CD4-positive, alpha-beta T cell treated with Interleukin-6 at 100 ng/mL for 8 hours (primary cell): ENCODE results near the gene XRCC3.

Source experiments
- DNase-seq: peaks from one replicate; pipeline ENCODE4 v3.0.0-alpha.2; 2020; ENCODE audit warnings: mixed read lengths, low spot score

Gene XRCC3

GRCh38 chr14:103726474-103726873 lies 11.2 kb upstream of the XRCC3 start:
- DNase-seq = no peak

DNA sequence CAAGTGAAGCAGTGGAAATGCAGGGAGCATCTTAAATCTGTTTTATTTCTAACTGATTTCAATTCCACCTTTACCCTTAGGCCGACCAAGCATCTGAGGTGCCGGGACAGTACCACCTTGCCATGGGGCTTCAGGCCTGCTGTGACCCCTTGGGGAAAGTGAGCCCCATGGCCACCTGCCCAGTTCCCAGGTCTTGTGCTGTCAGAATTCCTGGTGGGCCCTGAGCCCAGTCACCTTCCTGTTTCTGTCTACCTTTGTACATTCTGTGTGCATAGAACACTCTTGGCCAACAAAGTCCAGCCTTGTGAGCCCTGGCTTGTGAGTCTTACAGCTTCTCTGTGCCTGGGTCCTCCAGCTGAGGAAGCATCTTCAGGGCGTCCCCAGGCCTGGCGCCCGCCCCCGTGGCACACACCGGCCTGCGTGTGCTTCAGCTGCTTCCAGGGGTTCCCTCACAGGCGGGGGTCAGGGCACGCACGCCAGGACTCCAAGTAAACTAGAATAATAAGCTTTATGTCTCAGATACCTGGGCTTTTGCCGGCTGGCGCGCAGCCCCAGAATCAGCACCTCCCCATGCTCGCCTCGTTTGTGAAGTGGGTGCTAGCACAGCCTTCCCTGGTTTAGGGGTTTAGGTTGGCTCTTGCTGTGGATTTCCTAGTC lies 10.6 kb upstream of the XRCC3 start:
- DNase-seq = no peak

DNA sequence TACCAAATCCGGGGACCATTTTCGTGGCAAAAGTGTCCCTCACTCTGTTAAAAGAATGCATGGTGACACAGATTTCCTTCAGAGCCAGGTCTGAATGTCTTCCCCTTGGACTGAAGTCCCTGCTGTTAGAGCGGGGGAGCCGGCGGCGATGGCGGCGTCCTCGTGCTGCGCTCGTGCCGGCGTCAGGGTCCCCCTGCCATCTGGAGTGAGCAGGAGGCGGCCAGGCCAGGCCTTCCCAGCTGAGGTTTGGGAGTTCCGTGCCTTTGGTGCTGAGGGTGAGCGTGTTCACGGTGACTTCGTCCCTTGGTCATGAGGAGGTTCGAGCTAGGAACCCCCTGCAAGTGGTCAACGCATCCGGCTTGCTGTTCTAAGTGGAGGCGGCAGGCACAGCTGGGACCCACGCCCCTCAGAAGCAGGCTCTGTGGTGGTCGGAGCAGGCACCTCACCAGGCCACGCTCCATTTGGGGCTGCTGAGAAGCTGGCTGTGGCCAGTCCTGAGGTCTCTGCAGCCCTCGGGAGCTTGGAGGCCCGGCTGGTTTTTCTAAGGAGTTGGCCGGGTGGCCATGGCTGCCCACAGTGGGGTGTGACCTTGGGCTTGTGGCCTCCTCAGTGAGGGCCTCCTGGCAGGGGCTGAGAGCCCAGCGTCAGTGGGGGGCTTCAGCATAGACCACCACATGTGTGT lies 9.9 kb upstream of the XRCC3 start:
- no peak for DNase-seq

GRCh38 chr14:103724116-103724515 lies 8.9 kb upstream of the XRCC3 start:
- DNase-seq = no peak

GRCh38 chr14:103723748-103724081 lies 8.5 kb upstream of the XRCC3 start:
- DNase-seq = no peak

DNA sequence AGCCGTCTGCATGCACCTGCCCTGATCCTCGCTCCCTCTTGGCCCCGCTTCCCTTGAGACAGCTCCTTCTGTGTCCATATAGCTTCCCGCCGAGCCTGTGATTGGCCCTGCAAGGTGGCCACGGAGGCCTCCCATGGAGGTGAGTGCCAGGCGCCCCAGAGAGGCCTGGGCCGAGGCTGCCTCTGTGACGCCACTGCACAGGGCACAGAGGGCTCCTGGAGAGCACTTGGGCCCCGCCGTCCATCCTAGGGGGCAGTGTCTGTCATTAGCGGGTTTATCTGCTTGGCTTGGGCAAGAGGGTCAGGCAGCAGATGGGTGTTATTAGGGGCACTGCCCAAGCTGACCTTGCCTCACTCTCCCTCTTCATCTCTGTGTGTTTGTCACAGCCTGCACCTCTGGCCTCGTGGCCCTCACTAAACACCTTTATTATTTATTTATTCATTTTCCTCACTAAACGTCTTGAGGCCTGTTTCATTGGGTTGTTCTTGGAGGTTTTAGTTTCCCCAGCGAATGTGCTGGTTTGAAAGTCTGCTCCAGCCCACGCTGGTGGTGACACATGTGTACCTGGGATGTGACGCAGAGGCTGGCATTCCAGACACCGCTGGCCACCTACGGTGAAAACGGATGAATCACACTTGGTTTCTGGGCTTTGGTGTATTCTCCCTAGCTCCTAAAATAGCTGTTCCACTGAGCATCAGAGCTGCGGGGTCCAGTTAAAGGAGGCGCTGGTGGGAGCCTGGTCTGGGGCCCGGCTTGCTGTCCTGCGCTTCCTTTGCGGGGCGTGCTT lies 6.3 kb upstream of the XRCC3 start:
- DNase-seq = no peak

DNA sequence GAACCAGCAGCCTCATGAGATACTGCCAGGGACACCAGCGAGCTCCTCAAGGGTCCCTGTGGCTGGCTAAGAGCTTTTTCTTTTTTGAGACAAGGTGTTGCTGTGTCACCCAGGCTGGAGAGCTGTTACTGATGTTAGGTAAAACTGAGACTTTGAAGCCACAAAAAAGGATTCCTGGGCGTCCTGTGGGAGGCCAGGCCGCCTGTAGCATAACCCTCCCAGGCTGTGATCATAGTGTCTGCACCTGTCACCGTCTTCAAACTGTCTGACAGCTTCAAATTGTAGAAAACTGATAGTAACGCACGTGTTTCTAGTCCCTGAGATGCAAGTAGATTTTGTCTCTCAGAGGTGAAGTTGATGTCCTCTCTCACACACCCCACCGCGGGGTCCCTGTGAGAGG lies 4.5 kb upstream of the XRCC3 start:
- DNase-seq = no peak

GRCh38 chr14:103718572-103718971 lies 3.3 kb upstream of the XRCC3 start:
- no peak for DNase-seq

DNA sequence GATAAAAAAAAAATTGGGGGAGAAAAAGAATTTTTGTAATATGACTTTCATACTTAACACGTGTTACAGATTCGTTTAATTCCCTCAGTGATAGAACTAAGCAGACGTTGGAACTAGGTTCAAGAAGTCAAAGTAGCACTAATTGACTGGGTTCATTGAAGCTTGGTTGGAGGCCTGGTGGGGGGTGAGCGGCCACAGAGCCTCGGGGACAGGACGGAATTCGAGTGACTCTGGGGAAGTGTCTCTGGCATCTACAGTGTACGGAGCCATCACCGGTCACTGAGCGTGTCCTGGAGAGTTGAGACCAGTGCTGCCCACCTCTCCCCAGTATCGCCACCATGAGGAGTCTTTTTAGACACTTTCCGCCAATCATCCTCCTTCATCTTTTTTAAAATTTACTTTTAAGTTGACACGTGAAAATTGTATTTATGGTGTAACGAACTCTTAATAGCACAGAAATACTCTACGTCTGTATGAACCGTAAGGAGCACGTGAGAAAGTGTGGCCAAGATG lies 1.7 kb upstream of the XRCC3 start:
- no peak for DNase-seq

- no peak for DNase-seq
These were observed 995 bp upstream of the XRCC3 start for GRCh38 chr14:103716091-103716801.

DNA sequence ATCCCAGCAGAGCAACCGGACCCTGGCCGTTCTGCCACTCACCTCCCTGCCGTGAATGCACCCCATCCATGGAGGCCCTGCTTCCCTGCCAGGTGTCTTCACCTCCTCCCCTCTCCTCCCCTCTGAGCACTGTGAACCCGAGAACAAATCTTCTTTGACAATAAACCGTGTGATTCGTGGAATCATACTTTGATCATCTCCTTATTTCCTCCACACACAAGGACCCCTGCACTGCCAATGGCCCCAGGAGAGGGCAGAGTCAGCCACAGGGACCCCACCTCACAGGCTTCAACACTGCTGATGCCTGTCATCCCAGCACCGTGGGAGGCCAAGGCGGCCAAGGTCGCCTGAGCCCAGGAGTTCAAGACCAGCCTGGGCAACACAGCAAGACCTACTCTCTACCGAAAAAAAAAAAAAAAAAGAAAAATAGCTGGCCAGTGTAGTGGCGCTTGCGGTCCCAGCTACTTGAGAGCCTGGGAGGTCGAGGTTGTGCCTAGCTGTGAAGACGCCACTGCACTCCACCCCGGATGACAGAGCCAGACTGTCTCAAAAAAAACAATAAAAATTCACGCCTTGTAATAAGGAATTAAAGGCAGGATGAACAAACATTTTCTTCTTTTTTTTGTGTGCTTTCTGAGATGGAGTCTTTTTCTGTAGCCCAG lies 1.1 kb downstream of the XRCC3 start:
- DNase-seq = no peak

DNA sequence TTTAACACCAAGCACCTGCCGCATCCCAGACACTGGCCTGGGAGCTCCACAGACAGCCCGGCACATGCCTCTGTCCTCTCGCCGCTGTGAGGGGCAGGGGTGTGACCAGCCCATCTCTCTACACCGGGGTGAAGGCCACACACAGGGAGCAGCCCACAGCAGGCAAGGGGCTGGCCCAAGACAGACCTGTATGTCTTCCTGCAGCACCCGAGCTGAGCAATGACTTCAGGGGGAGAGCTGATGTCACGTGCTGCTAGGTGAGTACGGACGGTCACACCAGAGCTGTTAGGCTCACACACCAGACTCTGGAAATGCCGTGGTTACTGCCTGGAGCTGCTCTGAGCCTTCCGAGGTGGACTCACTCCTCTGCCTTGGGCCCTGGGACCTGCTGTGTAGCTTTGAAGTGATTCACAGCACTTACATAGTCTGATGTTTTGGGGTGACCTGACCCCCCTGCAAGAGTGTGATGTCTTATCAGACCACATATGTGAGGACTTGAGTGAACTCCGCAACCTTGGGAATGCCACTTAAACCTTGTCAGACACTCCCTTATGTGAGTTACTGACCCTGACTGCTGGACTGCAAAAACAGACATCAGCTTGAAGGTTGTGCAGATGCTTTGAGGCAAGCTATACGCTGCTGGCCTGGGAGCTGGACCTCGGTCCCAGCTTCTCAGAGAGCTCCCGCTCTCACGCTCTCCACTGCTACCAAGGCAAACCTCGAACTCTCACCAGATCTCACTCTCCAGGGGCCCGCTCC lies 1.8 kb downstream of the XRCC3 start:
- no peak for DNase-seq

DNA sequence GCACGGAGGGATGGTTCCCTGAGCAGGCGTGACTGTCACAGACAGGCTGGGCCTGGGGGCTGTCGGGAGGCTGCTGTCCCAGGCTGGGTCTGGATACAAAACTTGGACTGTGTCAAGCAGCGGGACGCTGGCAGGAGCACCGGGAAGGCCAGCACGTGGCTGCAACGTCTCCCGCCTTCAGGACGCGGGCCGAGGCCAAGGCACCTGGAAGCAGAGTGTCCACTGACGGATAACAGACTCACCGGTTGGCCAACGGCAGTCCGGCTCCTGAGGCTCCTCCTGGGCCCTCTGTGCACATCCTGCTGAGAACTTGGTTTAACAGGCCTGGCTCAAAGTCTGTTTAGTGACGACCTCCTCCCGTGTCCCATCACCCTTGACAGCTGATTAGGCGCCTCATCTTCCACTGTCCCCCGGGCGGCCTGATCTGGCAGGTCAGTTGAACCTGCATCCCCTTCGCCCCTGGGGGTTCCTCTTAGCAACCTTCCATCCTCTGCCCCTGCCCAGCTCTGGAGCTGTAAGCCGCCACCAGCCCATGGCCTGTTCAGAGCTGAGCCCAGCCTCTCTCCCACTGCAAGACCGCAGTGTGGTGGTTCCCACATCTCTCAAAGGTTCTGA lies 2.5 kb downstream of the XRCC3 start:
- DNase-seq = no peak

GRCh38 chr14:103711516-103712431 lies 3.5 kb downstream of the XRCC3 start:
- DNase-seq = no peak

GRCh38 chr14:103710771-103711377 lies 4.4 kb downstream of the XRCC3 start:
- no peak for DNase-seq

- no peak for DNase-seq
These were observed 5.4 kb downstream of the XRCC3 start for GRCh38 chr14:103709814-103710213.

- no peak for DNase-seq
These were observed 6.5 kb downstream of the XRCC3 start for GRCh38 chr14:103708750-103709187.

- no peak for DNase-seq
These were observed 7.7 kb downstream of the XRCC3 start for GRCh38 chr14:103707329-103708263.
